GM18508 (cell line): ENCODE data around the gene COPE.
"Not testable (repeated sequence)": the region's sequence is repeated elsewhere in the genome, so short reads cannot be mapped to it uniquely, and the experiment has no call there.

Source experiments
- ATAC-seq: cut with Tn5 transposase; IDR thresholded peaks from one replicate; pipeline ENCODE4 v1.9.1; 2021; ENCODE audit warnings: moderate number of reproducible peaks; ENCODE audit not compliant: insufficient read depth, unreplicated experiment

COPE gene

GRCh38 chr19:18941628-18942354, 22.6 kb upstream of the COPE start:
- no peak for ATAC-seq

- ATAC-seq, result no peak
Measured at GRCh38 chr19:18940769-18941627, 21.8 kb upstream of the COPE start, which contains the start of gene HOMER3. HOMER3 (minus strand) TSS chr19:18941217; CDS start chr19:18938982, 2,235 bp downstream.

DNA sequence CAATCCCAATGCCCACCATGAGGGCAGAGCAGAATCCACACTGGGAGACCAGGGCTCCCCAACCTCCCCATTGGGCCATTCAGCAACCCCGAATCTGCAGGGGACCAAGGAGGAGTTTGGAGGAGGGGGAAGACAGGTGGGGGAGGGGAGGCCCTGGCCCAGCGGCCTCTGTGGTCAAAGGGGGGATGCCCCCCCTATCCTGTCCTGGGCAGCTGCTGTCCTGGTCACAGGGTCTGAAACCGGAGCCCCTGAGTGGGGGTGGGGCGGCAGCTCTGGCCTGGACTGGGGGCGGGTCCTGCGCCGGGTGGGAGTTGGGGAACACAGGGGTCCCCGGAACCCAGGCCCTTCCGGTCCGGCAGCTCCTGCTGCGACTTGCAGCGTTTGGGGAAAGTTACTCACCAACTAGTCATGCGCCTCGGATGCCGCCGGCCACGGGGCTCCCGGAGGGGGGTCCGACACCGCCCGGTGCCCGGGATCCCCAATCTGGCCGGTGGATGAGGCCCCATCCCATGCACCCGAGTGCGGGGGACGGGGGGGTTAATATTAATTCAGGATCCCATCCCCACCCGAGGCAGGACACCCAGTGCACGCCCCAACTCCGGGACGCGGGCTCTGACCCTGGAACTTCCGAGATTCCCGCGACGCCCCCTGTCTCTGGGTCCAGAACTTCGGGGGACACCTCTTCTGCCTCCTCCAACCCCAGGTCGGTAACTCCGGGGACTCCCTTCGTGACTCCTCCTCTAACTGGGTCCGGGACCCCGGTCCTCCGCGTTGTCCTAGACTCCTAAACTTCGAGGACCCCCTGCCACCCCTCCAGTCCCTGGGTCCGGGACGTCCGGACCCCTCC, 21.0 kb upstream of the COPE start:
- no peak for ATAC-seq

DNA sequence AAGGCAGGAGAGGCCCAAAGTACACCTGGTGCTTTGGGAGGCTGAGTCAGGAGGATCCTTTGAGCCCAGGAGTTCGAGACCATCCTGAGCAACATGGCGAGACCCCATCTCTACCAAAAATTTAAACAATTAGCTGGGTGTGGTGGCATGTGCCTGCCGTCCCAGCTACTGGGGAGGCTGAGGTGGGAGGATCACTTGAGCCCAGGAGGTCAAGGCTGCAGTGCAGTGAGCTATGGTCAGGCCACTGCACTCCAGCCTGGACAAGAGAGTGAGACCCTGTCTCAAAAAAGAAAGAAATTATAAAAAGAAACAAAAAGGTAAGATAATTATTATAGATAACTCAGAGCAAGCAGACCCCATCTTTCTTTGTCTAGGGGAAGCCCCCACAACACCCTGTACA, 20.0 kb upstream of the COPE start:
- no peak for ATAC-seq

DNA sequence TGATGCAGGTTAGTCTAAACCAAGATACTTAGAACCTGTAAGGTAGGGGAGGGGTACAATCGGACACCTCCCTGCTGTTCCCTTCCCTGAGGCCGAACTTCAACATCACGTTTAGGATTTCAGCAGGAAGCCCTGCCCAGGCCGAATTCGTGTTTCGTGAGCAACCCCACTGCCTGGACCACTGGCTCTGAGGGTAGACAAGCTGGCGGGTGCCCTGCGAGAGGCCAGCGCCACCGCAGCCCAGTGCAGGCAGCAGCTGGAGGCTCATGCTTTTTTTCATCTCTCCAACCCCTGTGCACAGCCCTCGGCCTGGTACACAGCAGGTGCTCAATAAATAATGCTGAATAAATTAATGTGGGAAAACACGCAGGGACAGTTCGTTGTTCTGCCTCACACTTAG, 14.1 kb upstream of the COPE start:
- ATAC-seq, result no peak

DNA sequence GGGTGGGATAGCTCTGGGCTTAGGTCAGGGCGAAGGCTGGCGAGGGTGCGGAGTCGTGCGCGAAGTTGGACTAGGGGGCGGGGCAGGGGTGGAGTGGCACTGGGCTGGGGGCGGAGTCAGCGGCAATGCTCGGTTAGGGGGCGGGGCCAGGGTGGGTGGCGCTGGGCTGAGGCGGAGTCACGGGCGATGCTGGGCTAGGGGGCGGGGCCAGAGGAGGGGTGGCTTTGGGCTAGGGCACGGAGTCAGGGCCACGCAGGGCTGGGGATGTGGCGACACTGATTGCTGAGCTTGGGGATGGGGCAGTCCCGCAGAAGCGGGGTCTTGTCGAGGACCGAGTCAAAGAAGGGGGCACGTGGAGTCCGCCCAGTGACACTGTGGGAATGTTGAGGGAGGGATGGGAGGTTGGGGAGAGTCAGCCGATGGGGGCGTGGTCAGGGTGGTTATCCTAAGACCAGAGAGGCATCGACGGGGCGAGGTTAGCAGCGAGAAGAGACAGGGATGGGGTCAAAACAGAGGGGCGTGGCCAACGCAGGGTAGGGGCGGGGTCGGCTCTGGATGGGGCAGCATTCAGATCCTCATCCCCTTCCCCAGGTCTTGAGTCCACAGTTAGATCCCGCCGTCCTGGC, 13.1 kb upstream of the COPE start:
- no peak for ATAC-seq

DNA sequence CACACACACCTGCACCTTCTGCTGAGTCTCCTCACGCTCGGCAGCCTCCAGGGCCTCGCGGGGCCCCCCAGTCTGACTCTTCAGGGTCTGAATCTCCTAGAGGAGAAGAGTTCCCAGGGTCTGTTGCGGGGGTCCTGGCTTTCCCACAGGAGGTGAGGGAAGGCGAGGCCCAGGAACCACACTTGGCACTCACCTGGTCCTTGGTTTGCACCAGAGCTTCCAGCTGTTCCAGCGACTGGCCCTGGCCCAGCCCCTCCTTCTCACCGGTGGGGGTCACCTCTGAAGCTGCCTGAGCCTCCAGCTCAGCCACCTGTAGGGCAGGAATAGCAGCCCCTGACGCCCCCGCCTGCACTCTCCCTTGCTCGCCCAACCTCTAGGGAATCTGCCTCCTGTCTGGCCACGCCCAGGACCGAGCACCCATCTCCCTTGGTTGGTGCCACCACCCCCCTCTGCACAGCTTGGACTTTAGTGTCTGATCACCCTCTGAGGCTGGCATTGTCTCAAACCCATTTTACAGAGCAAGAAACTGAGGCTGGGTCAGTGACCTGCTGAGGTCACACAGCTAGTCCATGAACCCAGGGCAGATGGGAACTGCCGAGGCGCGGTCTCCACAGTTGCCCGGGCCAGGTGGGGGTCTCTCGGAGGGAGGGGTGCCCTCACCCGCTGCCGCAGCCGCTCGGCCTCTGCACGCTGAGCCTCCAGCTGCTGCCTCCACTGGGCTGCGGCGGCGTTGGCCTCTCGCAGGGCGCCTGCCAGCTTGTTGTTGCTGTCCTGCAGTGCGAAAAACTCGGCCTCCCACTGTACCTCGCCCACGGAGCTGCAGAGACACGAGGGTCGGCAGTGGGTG, 12.4 kb upstream of the COPE start:
- ATAC-seq, result no peak

DNA sequence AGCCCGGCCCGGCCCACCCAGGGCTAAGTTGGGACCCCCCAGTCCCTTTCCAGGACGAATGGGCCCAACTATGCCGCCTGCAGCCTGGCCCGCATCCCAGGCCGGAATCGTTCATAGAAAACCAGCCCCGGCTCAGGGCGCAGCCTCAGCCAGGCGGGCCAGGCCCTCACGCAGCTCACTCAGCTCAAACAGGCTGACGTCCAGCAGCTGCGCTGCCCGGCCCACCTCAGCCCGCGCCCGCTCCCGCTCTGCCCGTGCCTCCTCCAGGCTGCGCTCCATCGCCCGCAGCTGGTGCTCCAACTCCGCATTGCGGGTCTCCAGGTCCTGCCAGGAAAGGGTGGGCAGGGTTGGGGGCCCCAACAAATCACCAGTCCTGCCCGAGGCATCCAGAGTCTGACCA, 10.1 kb upstream of the COPE start:
- no peak for ATAC-seq

DNA sequence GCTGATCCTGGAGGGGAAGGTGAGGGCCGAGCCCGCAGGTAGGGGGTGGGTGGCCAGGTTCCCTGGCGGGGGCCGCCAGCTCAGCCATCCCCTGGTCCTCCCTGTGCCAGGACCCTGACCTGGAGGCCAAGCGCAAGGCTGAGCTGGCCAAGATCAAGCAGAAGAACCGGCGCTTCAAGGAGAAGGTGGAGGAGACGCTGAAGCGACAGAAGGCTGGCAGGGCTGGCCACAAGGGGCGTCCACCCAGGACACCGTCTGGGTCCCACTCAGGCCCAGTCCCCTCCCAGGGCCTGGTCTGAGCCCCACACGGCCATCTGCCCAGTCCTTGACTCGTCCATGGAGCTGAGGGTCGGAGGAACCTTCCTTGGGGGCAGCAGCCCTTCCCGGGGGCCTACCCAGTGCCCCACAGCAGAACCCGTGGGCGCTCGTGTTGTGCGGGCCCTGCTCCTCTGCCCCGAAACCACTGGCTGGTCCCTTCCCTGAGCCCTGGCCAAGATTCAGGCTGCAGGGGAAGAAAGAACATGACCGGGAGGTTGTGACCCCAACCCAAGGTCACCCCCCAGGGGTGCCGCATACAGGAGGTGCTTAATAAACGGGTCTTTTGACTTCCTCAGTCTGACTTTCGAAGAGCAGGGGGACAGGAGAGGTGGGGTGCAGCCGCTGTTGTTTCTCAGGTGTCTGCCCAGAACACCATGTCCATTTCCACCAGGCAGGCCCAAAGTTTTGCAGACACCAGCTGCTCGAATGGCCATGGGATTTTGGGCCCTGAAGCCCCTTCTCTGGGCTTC, 9.0 kb upstream of the COPE start:
- no peak for ATAC-seq

DNA sequence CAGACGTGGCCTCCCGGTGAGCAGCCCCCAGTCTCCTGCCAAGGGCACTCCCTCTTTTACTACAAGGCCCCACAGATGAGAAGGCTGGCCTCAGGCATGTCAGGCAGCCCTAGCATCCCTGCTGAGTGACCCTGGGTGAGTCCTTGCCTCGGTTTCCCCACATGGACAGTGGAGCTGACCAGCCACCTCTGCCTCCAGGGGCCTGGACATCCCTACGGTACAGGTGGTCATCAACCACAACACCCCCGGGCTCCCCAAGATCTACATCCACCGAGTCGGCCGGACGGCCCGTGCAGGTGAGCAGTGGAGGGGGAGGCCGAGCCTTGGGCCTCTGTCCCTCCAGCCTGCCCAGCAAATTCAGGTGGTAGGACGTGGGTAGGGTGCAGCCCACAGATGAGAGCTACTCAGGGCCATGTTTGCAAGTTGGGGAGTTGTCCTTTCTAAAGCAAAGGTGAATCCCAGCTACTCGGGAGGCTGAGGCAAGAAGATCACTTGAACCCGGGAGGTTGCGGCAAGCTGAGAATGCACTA, 5.6 kb upstream of the COPE start:
- ATAC-seq, result no peak

GRCh38 chr19:18922228-18922985, 3.2 kb upstream of the COPE start:
- no peak for ATAC-seq

DNA sequence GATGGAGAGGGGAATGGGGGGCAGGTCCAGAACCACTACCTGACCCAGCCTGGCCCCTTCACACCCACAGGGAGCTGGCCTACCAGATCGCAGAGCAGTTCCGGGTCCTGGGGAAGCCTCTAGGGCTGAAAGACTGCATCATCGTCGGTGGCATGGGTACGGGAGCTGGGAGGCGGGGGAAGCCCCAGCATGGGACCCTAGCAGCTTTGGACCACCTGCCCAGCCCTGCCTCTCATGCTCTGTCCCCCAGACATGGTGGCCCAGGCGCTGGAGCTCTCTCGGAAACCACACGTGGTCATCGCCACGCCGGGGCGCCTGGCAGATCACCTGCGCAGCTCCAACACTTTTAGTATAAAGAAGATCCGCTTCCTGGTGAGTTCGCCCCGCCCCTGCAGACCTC, 2.4 kb upstream of the COPE start:
- ATAC-seq, result no peak

GRCh38 chr19:18920400-18920799, 1.2 kb upstream of the COPE start:
- no peak for ATAC-seq

GRCh38 chr19:18919900-18920214, 670 bp upstream of the COPE start:
- no peak for ATAC-seq

GRCh38 chr19:18917593-18917992, 1.6 kb downstream of the COPE start:
- ATAC-seq, result not testable (repeated sequence)

DNA sequence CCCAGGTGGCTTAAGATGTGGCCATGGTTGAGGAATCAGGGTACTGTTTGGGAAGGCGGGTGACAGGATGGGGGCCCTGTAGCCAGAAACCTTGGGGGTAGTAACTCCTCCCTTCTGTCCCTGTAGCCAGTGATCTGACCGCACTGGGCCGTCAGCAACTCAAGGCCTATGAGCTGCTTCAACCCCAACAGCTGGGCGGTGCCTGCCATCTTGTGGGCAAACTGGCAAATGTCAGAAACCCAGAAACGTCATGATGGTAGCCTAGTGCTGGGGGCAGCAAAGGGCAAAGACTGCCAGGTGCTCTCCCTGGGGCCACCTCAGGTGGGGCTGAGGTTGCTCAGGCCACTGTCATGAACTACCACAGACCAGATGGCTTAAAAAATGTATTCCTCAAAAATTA, 3.5 kb downstream of the COPE start:
- ATAC-seq, result no peak

DNA sequence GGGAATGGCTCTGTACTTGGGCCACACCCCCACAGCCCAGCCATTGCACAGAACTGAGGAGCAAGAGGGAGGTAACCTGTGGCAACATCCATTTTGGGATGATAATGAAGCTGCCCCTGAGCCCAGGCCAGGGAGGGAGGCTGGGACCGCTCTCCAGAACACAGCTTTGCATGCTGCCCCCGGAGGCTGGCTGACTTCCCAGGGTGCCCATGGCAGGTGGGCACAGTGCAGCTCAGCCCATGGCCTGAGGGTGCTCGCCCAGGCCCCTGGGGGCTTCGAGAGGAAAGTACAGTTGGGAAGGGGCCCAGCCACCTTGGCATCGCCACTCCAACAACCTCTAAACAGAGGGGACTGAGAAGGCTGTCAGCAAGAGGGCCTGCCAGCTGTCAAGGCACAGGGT, 5.7 kb downstream of the COPE start:
- ATAC-seq, result no peak

- no peak for ATAC-seq
Measured at GRCh38 chr19:18912933-18913332, 6.3 kb downstream of the COPE start.
